ENCODE measurements around the gene SLC25A21.

GRCh38 chr14:37124614-37125013 is 47.8 kb downstream of the SLC25A21 start:
- TF ChIP-seq CTCF (tag by site-specific recombination; IDR thresholded peaks at IDR 0.05) (no peak), ZNF404 (tag by site-specific recombination; IDR thresholded peaks at IDR 0.05) (no peak), ZNF639 (tag by site-specific recombination; IDR thresholded peaks at IDR 0.05) (no peak), KLF9 (tag by site-specific recombination; IDR thresholded peaks at IDR 0.05; ENCODE audit: low read depth) (no peak), SETDB1 (IDR thresholded peaks at IDR 0.05; ENCODE audit: insufficient read length, low read length) (no peak), ZNF140 (tag by site-specific recombination; IDR thresholded peaks at IDR 0.05) (no peak), ZNF513 (tag by site-specific recombination; IDR thresholded peaks at IDR 0.05) (no peak), ZNF658 (tag by site-specific recombination; IDR thresholded peaks at IDR 0.05) (no peak), ZNF24 (tag by site-specific recombination; IDR thresholded peaks at IDR 0.05) (no peak), REST (tag by site-specific recombination; IDR thresholded peaks at IDR 0.05) (no peak), ZNF174 (tag by site-specific recombination; IDR thresholded peaks at IDR 0.05) (no peak), ZNF518A (tag by site-specific recombination; conservative IDR thresholded peaks at IDR 0.05; ENCODE audit: low read depth) (no peak), PRDM4 (tag by site-specific recombination; IDR thresholded peaks at IDR 0.05) (no peak), ZBTB20 (tag by site-specific recombination; IDR thresholded peaks at IDR 0.05) (no peak)
